ENCODE data around the gene RFX1.

GRCh38 chr19:13959141-13959961 is 46.8 kb downstream of the RFX1 start:
- TF ChIP-seq CTCF (IDR thresholded peaks at IDR 0.05), result no peak
- TF ChIP-seq POLR2AphosphoS5 (IDR thresholded peaks at IDR 0.05), result no peak

All from esophagus muscularis mucosa (tissue), 3 donors.